GM18909 (cell line): ENCODE data around the gene ADGRB3.
"Not testable (repeated sequence)": the region's sequence is repeated elsewhere in the genome, so short reads cannot be mapped to it uniquely, and the experiment has no call there.

Experiments
- ATAC-seq: cut with Tn5 transposase; IDR thresholded peaks from one replicate; pipeline ENCODE4 v1.9.1; 2021; ENCODE audit warnings: mild to moderate bottlenecking; ENCODE audit not compliant: unreplicated experiment, poor library complexity

ADGRB3 gene

GRCh38 chr6:69370763-69371162 lies 735.7 kb downstream of the ADGRB3 start:
- no peak for ATAC-seq

GRCh38 chr6:69378326-69378725 lies 743.2 kb downstream of the ADGRB3 start:
- no peak for ATAC-seq

GRCh38 chr6:69379518-69379917 lies 744.4 kb downstream of the ADGRB3 start:
- ATAC-seq, result no peak

- ATAC-seq, result no peak
Observed at GRCh38 chr6:69383627-69384026, 748.5 kb downstream of the ADGRB3 start.

- ATAC-seq, result no peak
Observed at GRCh38 chr6:69386426-69386825, 751.3 kb downstream of the ADGRB3 start.

GRCh38 chr6:69390125-69390524 lies 755.0 kb downstream of the ADGRB3 start:
- no peak for ATAC-seq

GRCh38 chr6:69391106-69391505 lies 756.0 kb downstream of the ADGRB3 start:
- ATAC-seq, result no peak

- ATAC-seq, result no peak
Observed at GRCh38 chr6:69392745-69393144, 757.7 kb downstream of the ADGRB3 start.

- ATAC-seq, result no peak
Observed at GRCh38 chr6:69398311-69398710, 763.2 kb downstream of the ADGRB3 start.

GRCh38 chr6:69398729-69399128 lies 763.6 kb downstream of the ADGRB3 start:
- ATAC-seq, result no peak

GRCh38 chr6:69408886-69409285 lies 773.8 kb downstream of the ADGRB3 start:
- no peak for ATAC-seq

- no peak for ATAC-seq
Observed at GRCh38 chr6:69416776-69417175, 781.7 kb downstream of the ADGRB3 start.

GRCh38 chr6:69421269-69421668 lies 786.2 kb downstream of the ADGRB3 start:
- no peak for ATAC-seq

GRCh38 chr6:69422020-69422419 lies 786.9 kb downstream of the ADGRB3 start:
- ATAC-seq, result no peak

GRCh38 chr6:69422475-69422874 lies 787.4 kb downstream of the ADGRB3 start:
- no peak for ATAC-seq

- no peak for ATAC-seq
Observed at GRCh38 chr6:69423785-69424184, 788.7 kb downstream of the ADGRB3 start.

- no peak for ATAC-seq
Observed at GRCh38 chr6:69424581-69424980, 789.5 kb downstream of the ADGRB3 start.

GRCh38 chr6:69427882-69428281 lies 792.8 kb downstream of the ADGRB3 start:
- ATAC-seq, result no peak

- ATAC-seq, result not testable (repeated sequence)
Observed at GRCh38 chr6:69432168-69432567, 797.1 kb downstream of the ADGRB3 start.

GRCh38 chr6:69433116-69433515 lies 798.0 kb downstream of the ADGRB3 start:
- not testable (repeated sequence) for ATAC-seq

- ATAC-seq, result no peak
Observed at GRCh38 chr6:69438113-69438512, 803.0 kb downstream of the ADGRB3 start.
